GM18520 (cell line): ENCODE results near the gene P2RX5.
"Not testable (repeated sequence)": the region's sequence is repeated elsewhere in the genome, so short reads cannot be mapped to it uniquely, and the experiment has no call there.

Experiments used
- ATAC-seq: cut with Tn5 transposase; IDR thresholded peaks from one replicate; pipeline ENCODE4 v1.9.1; 2021; ENCODE audit not compliant: unreplicated experiment

The P2RX5 gene

DNA sequence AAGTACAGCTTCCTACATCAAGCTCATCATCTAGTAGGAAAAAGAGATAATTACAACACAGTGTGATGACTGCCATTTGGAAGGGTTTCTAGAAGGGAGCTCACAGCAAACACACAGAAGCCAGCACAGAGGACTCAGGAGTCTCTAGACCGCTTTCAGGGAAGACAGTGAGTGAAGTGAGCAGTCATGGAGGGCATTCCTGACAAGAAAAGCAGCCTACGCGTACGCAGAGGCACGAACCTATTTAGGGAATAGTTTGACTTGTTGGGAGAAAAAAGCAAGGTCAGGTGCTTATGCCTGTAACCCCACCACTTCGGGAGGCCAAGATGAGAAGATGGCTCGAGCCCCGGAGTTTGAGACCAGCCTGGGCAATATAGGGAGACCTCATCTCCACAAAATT is 19.3 kb upstream of the P2RX5 start:
- no peak for ATAC-seq

- no peak for ATAC-seq
Measured at GRCh38 chr17:3712811-3713463, 17.0 kb upstream of the P2RX5 start.

DNA sequence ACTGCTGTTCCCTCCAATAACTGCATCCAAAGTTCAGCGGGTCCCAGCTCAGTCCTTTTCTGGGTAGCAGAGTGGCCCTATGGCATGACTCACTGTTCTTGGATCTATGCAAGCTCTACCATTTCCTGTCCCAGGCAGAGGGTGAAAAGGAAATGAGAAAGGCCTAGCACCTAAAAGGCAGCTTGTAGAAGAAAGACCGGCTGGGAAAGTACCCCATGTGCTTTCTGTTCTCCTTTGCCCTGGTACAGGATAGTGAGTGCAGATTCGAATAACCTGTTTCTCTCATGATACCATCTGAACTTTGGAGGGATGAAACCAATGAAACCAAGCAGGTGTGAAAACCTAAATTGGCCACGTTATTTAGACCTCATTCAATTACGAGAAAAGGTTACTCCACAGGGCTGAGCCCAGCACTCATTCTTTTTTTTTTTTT is 15.0 kb upstream of the P2RX5 start:
- ATAC-seq: peak; percentile 95

DNA sequence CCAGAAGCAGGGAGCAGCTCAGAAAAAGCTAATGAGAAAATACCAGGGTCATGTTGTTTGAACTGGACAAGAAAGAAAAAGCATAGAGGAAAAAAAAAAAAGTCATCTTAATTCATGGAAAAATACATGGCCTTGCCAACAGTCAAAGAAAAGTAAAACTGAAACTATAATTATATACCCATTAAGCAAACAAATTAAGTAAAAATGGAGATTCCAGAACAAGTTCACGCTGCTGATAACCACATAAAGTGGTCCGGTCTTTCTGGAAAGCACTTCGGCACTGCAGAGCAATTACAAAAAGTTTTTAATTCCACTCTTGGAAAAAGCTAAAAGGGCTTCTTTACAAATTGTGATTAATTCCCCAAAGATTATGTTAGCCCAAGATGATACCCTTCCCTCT is 12.4 kb upstream of the P2RX5 start:
- ATAC-seq: no peak

DNA sequence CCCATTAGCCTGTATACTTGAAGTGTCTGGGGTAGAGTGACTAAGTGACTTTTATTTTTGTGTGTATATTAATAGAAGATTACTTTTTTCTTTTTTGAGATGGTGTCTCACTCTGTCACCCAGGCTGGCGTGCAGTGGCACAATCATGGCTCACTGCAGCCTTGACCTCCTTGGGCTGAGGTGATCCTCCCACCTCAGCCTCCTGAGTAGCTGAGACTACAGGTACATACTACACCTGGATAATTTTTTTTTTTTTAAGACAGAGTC is 9.7 kb upstream of the P2RX5 start:
- ATAC-seq: not testable (repeated sequence)

GRCh38 chr17:3704931-3705717 is 9.2 kb upstream of the P2RX5 start:
- ATAC-seq: no peak

DNA sequence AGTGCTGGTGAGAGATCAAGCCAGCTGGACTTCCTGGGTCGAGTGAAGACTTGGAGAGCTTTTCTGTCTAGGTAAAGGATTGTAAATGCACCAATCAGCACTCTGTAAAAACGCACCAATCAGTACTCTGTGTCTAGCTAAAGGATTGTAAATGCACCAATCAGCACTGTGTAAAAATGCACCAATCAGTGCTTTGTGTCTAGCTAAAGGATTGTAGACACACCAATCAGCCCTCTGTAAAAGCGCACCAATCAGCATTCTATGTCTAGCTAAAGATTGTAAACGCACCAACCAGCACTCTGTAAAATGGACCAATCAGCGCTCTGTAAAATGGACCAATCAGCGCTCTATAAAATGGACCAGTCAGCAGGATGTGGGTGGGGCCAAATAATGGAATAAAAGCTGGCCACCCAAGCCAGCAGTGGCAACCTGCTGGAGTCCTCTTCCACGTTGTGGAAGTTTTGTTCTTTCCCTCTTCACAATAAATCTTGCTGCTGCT is 6.1 kb upstream of the P2RX5 start:
- ATAC-seq: not testable (repeated sequence)

DNA sequence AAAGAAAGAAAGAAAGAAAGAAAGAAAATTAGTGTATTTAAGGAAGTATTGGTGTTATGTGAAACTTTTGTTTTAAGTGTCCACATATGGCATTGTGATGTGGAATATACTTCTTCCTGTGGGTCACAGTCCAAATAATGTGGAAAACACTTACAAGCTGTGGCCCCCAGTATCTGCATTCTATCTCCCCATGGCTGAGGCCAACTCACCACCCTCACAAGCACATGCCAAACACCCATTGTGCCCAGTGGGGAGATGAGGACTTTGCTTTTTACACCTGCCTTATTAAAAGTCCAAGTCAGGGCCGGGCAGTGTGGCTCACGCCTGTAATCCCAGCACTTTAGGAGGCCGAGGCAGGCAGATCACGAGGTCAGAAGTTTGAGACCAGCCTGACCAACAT is 4.0 kb upstream of the P2RX5 start:
- ATAC-seq: no peak

DNA sequence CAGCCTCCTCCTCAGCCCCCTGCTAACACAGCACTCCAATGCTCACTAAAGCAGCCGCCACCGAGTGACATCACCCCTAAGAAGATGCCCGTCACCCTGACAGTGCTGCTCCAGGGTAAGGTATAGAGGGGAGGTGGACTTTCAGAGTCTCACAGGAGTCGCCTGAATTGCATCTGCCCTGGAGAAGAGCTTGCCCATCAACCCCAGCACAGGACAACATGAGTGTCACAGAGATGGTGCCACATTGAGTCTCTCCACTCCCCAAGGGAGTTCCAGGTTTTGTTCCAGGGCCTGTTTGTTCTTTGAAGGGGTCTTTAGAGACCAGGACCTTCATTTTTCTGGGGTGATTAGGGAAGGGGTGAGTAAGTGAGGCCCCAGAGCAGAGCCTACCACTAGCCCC is 2.2 kb upstream of the P2RX5 start:
- no peak for ATAC-seq

DNA sequence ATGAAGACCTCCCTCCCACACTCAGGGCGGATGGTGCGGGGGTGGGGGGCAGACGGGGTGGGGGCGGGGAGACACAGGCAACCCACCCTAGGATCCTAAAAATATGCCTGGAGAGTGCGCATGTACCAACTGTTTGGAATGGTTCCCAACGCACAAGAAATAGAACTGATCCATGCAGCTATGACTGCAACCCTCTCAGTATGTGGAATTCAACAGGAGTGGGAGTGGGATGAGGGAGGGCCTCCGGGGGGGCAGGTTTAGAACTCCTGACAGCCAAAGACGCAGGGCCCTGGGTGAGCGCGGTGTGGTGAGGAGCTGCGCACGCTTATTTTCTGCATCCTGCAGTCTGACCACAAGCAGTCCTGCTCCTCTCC is 1.1 kb upstream of the P2RX5 start:
- ATAC-seq: no peak

GRCh38 chr17:3695129-3695722 is 729 bp downstream of the P2RX5 start:
- ATAC-seq: no peak

- peak; percentile 68 for ATAC-seq
Measured at GRCh38 chr17:3693829-3694231, 2.1 kb downstream of the P2RX5 start.

GRCh38 chr17:3693141-3693540 is 2.8 kb downstream of the P2RX5 start:
- ATAC-seq: no peak

DNA sequence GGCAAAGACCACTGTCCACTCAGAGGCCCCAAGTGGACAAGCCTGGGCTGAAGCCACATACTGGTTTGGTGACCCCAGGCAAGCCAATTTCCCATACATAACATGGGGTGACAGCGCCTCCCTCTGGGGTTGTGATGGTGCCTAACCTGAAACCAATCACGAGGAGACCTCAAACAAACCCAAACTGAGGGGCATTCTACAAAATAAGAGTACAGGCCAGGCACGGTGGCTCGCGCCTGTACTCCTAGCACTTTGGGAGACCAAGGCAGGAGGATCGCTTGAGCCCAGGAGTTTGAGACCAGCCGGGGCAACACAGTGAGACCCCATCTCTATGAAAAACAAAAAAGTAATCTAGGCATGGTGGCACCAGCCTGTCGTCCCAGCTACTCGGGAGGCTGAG is 3.6 kb downstream of the P2RX5 start:
- ATAC-seq: no peak

DNA sequence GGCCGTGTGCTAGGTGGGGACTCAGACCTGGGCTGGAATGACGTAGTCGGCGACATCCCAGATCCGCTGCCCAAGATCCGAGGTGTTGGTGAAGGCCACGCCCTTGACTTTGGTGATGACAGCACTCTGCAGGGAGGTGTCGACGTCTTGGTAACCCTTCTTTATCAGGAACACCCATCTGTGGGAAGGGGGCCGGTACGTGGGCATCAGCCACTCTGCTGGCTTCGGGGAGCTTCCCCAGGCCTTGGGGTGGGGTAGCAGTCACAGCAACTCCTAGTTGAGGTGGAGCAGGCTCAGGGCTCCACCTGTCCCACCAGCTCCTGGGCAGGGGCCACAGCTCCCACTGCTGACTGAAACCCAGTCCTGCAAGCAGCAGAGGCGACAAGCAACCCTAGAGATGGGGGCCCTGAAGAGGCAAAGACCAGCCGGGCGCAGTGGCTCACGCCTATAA is 4.3 kb downstream of the P2RX5 start:
- no peak for ATAC-seq

- ATAC-seq: no peak
Measured at GRCh38 chr17:3690094-3690715, 5.8 kb downstream of the P2RX5 start.

GRCh38 chr17:3689262-3690093 is 6.5 kb downstream of the P2RX5 start:
- no peak for ATAC-seq

GRCh38 chr17:3688852-3689261 is 7.1 kb downstream of the P2RX5 start:
- ATAC-seq: no peak

DNA sequence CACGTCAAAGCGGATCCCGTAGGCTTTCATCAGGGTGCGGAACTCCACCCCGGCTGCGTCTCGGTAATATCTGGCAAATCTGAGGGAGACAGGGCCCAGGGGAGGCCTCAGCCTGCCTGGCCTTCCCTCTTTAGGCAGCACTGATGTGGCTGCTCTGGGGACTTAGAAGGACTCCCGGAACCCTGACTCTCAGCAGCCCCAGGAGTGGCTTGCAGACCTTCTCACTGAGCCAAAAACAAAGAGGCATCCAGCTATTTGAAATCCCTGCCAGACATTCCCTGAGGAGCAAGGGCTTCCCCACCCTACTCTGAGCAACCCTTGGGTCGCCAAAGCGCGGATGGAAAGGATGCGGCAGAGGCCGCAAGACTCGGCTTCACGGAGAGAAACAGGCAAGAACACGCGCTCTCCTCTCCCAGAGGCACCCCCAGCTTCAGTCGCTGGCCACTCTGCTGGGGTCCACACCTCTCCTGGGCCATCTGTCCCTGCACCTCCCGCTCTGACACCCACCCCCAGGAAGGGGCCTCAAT is 7.9 kb downstream of the P2RX5 start:
- no peak for ATAC-seq

GRCh38 chr17:3685174-3685573 is 10.8 kb downstream of the P2RX5 start:
- ATAC-seq: no peak

DNA sequence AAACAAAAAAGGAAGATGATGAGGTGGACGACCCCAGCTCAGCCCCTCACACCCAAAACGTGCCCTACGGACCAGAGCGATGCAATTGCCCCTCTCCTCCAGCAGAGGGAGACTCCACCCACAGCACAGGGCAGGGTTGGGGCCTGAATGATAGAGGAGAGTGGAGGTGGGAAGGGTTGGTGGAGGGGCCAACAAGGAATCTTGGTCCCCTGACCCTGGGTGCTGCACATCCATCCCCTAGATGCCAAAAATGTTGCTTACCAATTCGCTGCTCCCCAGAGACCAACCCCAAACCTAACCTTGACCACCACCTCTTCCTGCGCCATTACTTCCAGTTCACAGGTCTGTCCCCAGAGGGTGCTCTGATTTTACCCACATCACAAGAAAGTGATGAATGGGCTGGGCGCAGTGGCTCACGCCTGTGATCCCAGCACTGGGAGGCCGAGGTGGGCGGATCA is 12.9 kb downstream of the P2RX5 start:
- no peak for ATAC-seq
